Activated CD8-positive, alpha-beta memory T cell treated with anti-CD3 and anti-CD28 coated beads, Interleukin-2, amount 50 U/mL, for 1 hour (primary cell): ENCODE measurements around the gene SETD5.
"Not testable (repeated sequence)": the region's sequence is repeated elsewhere in the genome, so short reads cannot be mapped to it uniquely, and the experiment has no call there.

ENCODE experiments used
- DNase-seq: peaks from one replicate; pipeline ENCODE4 v3.0.0-alpha.2; 2020; ENCODE audit errors: extremely low read depth

SETD5 gene

DNA sequence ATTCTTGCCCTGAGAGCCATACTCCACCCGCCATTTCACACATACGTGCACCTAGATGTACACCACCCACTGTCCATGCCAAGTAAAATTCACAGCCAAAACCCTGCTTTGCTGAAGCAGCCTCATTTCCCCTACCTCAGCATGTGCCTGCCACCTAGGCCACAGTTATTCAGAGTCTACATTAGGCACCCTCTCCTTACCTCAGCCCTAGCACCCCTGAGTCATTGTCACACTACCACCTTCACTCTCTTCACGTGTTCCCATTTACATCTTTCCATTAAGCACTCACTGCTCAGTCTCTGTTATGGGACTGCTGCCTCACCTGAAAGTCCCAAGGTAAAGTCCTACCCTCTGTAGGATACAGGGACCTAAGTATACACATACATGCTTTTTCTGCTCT is 70.0 kb downstream of the SETD5 start:
- no peak for DNase-seq

- DNase-seq, result no peak
Observed at GRCh38 chr3:9468460-9468859, 71.0 kb downstream of the SETD5 start.

- DNase-seq, result no peak
Observed at GRCh38 chr3:9469986-9470385, 72.6 kb downstream of the SETD5 start.

- no peak for DNase-seq
Observed at GRCh38 chr3:9473496-9474065, 76.2 kb downstream of the SETD5 start.

DNA sequence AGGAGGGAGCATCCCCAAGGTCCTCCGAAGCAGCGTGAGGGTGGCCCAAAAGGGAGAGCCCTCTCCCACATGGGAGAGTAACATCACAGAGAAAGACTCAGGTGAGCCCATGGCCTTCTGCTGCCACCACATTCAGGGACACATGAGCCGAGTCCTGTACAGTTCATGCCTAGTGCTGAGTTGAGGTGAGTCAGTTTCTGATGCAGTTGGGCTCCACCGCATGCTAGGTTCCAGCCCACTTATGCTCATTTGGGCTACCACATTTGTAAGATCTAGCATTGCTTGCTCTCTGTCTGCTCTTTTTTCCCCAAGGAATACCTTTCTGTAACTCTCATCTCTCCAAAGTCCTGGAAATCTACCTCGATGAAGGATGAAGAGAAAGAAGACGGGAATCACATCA is 77.1 kb downstream of the SETD5 start:
- DNase-seq, result no peak

DNA sequence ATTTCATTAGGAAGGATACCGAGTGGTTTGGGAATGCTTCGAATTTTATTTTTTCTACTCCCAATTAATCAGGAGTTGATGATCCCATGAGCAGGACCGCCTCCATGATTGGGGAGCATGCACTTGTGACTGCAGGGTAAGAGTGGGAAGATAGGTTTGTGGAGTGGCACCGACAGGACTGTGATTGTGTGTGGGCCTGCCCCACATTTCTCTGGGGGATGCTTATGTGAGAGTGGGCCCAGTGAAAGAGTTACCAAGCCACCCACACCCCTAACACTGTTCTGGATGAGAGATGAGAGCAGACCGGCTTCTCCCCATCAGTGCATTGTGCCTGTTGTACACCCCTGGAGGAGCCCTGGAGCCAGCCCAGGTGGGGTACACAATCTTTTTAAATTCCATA is 79.5 kb downstream of the SETD5 start:
- no peak for DNase-seq

DNA sequence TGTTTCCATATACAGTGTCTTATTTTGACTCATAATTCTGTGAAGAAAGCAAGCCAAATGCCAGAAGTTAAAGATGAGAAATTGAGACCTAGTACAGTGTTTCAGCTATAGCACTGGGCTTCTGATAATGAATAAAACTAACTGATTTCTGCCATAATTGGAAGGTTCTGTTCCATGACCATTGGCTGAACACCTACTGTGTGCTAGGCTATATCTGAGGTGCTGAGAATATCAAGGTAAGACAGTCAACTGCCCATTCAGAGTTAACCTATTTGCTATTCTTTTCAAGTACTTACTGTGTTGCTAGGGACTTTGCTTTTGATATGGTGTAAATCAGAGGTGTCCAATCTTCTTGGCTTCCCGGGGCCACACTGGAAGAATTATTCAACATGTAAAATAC is 82.8 kb downstream of the SETD5 start:
- DNase-seq, result no peak

DNA sequence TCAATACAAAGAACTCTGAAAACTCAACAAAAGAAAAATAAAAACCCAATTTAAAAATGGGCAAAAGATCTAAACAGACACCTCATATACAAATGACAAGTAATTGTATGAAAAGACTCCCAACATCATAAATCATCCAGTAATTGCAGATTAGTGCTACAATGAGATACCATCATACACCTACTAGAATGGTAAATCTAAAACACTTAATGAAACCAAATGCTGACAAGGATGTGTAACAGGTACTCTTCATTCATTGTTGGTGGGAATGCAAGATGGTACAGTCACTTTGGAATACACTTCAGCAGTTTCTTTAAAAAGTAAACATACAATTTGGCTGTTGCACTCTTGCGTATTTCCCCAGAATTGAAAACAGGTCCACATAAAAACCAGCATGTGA is 87.8 kb downstream of the SETD5 start:
- DNase-seq, result no peak

DNA sequence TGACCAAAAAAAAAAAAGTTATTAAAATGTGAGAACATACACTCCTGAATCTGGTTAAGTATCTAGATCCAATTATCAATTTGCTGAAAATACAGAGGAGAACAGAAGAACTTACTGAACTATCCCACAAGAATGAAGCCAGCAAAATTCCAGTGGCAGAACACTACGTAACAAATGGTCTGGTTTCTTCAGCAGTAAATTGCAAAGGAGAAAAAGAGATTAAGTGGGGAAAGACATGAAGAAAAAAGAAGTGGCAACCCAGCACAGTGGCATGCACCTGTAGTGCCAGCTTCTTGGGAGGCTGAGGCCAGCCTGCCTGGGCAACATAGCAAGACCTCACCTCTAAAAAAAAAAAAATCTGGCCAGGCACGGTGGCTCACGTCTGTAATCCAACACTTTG is 94.1 kb downstream of the SETD5 start:
- no peak for DNase-seq

GRCh38 chr3:9494036-9494435 is 96.6 kb downstream of the SETD5 start:
- not testable (repeated sequence) for DNase-seq

GRCh38 chr3:9496893-9497292 is 99.5 kb downstream of the SETD5 start:
- DNase-seq, result no peak

- DNase-seq, result no peak
Observed at GRCh38 chr3:9497821-9498565, 100.6 kb downstream of the SETD5 start.

DNA sequence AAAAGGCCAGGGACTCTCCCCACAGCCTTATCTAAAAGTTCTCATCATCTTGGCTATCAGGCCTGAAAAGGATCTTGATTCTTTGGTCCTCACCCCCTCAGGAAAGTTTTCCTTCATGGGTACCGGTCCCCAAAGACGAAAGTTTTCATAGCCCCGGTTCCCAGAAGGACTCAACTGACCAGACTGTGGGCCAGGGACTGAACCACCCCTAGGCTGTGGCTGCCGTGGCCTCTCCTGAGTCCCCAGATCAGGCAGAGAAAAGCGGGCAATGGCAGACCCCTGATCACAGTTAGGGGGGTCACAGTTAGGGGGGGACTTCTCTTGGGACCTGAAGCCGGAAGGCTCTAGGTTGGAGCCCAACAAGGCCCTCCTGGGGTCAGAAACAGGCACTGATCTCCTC is 101.4 kb downstream of the SETD5 start:
- no peak for DNase-seq

GRCh38 chr3:9499455-9500107 is 102.2 kb downstream of the SETD5 start:
- DNase-seq, result no peak

GRCh38 chr3:9500108-9501050 is 103.0 kb downstream of the SETD5 start:
- no peak for DNase-seq

DNA sequence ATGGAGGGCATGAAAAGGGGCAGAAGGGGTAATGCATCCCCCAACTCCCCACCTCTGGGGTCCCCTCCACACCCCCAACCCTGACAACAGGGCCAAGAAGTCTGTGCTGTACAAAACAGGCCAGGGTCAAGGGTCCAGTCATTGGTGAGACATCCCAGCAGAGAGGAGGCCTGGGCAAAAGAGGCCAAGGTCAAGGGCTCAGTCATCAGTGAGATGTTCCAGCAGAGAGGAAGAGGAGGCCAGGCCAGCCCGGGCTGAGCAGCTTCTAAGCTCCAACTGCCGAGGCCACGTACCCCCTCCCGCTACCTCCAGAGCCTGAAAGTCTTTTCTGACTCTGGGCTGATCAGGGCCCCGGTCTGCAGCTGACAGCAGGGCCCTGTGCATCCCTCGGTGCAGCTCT is 103.8 kb downstream of the SETD5 start:
- no peak for DNase-seq

DNA sequence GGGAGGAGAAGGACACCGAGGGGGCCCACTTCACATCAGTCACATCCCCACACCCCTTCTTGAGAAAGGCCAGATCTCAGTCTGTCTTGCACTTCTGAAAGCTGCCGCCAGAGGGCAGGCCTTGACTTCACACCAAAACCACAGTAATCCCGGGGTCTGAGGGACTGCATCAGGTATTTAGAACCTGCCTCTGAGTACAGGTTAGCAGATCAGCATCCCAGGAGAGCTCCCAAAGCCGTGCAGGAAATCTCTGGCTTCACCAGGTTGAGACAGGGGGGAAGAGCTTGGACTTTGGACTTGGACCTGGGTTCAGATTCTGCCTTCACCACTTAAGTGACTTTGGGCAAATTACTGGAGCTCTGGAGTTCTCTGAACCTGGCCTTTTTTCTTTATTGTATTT is 105.9 kb downstream of the SETD5 start:
- no peak for DNase-seq

- no peak for DNase-seq
Observed at GRCh38 chr3:9507586-9508578, 110.5 kb downstream of the SETD5 start.

- DNase-seq, result no peak
Observed at GRCh38 chr3:9508781-9509180, 111.4 kb downstream of the SETD5 start.

DNA sequence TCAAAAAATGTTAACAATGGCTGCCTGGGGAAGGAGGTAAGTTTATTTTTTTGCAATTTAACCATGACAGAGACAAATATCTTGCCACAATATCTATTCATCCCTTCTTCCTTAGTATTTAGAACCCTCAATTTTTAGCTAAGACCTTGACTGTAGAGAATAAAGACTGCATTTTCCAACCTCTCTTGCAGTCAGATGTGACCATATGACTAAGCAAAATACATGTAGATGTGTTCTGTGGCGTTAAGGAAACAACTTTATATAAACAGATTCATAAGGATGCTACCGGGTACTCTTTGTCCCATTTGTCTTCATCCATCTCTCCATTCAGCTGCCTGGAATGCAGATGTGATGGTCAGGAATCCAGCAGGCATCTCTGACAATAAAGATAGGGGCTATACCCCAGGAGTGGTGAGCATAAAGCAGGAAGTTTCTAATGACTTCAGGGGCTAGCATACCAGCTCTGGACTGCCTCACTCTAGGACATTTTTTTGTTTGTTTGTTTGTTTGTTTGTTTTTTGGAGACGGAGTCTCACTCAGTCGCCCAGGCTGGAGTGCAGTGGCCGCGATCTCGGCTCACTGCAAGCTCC is 115.1 kb downstream of the SETD5 start:
- no peak for DNase-seq

DNA sequence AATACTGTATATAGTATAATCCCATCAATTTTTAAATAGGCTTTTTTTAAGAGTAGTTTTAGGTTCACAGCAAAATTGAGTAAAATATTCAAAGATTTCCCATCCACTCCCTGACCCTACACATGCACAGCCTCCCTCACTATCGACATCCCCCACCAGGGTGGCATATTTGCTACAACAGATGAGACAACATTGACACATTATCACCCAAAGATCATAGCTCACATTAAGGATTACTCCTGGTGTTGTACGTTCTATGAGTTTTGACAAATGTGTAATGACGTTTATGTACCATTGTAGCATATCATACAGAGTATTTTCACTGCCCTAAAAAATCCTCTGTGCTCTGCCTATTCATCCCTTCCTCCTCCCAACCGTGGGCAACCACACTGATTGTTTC is 116.9 kb downstream of the SETD5 start:
- DNase-seq, result no peak
